ENCODE data around the gene COL4A2. TPM values are rescaled to one million over a fixed set of nuclear protein-coding genes. Genes with fewer than 3 reads are reported as not detected.

The COL4A2 gene
- total RNA-seq, 1 donor from 2014 or later: not detected

DNA sequence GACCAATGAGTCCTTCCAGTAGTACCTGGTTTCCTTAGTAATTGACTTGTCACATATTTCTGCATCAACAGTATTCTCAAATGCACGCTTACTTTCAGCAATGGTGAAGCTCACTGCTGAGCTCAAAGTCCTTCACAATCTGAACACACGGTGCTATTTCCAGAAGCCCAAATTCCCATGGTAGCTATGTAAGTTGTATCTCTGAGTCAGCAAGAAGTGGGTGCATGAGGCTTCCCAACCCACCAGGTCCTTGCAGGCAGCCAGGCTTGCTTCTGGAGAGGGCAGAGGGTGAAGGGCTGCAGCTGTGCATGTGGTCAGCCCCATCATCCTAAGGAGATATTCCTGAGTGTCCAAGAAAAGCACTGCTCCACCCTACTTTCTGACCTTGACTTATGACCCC lies 25.7 kb downstream of the COL4A2 start:
- Mint-ChIP-seq H3K4me1 (no peaks in the 10 kb centered on the region), H3K36me3 (ENCODE audit: low read depth) (no peaks in the 10 kb centered on the region), H3K9me3 (peaks cover 10% of the 10 kb centered on the region), H3K27me3 (peaks cover 12% of the 10 kb centered on the region), H3K27ac (no peak overlapping the region), H3K4me3 (no peak overlapping the region)
- ChIA-PET CTCF (no interaction called here), POLR2A (no interaction called here)
- ATAC-seq (ENCODE audit: low read depth): no peak
- TF ChIP-seq, protein P1, sequence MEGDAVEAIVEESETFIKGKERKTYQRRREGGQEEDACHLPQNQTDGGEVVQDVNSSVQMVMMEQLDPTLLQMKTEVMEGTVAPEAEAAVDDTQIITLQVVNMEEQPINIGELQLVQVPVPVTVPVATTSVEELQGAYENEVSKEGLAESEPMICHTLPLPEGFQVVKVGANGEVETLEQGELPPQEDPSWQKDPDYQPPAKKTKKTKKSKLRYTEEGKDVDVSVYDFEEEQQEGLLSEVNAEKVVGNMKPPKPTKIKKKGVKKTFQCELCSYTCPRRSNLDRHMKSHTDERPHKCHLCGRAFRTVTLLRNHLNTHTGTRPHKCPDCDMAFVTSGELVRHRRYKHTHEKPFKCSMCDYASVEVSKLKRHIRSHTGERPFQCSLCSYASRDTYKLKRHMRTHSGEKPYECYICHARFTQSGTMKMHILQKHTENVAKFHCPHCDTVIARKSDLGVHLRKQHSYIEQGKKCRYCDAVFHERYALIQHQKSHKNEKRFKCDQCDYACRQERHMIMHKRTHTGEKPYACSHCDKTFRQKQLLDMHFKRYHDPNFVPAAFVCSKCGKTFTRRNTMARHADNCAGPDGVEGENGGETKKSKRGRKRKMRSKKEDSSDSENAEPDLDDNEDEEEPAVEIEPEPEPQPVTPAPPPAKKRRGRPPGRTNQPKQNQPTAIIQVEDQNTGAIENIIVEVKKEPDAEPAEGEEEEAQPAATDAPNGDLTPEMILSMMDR (IDR thresholded peaks at IDR 0.05): no peak
- DNase-seq: no peak
- intact Hi-C loops (cut with micrococcal nuclease): no loop called here

- intact Hi-C loops (cut with micrococcal nuclease): no loop called here
- TF ChIP-seq, protein P1 (IDR thresholded peaks at IDR 0.05): no peak
- H3K36me3 Mint-ChIP-seq (ENCODE audit: low read depth): no peaks in the 10 kb centered on the region
- ChIA-PET POLR2A (no interaction called here), CTCF (no interaction called here)
- DNase-seq (no peak), ATAC-seq (ENCODE audit: low read depth) (no peak)
- peaks cover 10% of the 10 kb centered on the region for H3K9me3 Mint-ChIP-seq
- no peak overlapping the region for H3K4me3 Mint-ChIP-seq
- H3K27me3 Mint-ChIP-seq: peaks cover 14% of the 10 kb centered on the region
- no peaks in the 10 kb centered on the region for H3K4me1 Mint-ChIP-seq
- no peak overlapping the region for H3K27ac Mint-ChIP-seq
Observed at GRCh38 chr13:110333837-110334236, 26.8 kb downstream of the COL4A2 start.

DNA sequence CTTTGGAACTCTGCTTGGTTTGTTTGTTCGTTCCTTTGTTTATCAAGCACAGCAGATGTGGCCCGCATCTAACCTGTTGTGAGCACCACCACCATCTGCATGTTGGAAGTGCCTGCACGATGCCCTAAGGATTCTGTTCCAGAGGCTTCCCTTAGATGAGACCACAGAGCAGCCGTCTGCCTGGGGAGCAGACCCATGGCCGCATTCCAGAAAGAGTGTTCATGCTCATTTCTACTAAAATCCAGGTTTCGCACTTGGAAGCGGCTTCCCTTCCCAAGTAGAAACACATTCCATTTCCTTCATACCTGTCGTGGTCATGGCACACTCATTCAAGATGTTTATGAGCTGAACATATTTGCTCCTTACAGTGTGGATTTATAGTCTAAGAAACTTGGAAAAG lies 27.2 kb downstream of the COL4A2 start:
- TF ChIP-seq, protein P1 (IDR thresholded peaks at IDR 0.05): no peak
- intact Hi-C loops (cut with micrococcal nuclease): no loop called here
- Mint-ChIP-seq H3K4me3 (no peak overlapping the region), H3K27ac (no peak overlapping the region), H3K27me3 (peaks cover 18% of the 10 kb centered on the region), H3K36me3 (ENCODE audit: low read depth) (no peaks in the 10 kb centered on the region), H3K4me1 (no peaks in the 10 kb centered on the region), H3K9me3 (peaks cover 10% of the 10 kb centered on the region)
- CTCF ChIA-PET: no interaction called here
- DNase-seq (no peak), ATAC-seq (ENCODE audit: low read depth) (no peak)
- POLR2A ChIA-PET: no interaction called here

- TF ChIP-seq, protein P1 (IDR thresholded peaks at IDR 0.05): no peak
- no peak overlapping the region for H3K4me3 Mint-ChIP-seq
- intact Hi-C loops (cut with micrococcal nuclease): no loop called here
- H3K36me3 Mint-ChIP-seq (ENCODE audit: low read depth): no peaks in the 10 kb centered on the region
- peaks cover 22% of the 10 kb centered on the region for H3K27me3 Mint-ChIP-seq
- ChIA-PET POLR2A (no interaction called here), CTCF (no interaction called here)
- no peak for ATAC-seq (ENCODE audit: low read depth)
- peaks cover under 1% of the 10 kb centered on the region for H3K4me1 Mint-ChIP-seq
- no peak overlapping the region for H3K27ac Mint-ChIP-seq
- DNase-seq: no peak
- H3K9me3 Mint-ChIP-seq: peaks cover 10% of the 10 kb centered on the region
Observed at GRCh38 chr13:110334841-110335490, 27.9 kb downstream of the COL4A2 start.

GRCh38 chr13:110336108-110336507 lies 29.0 kb downstream of the COL4A2 start:
- H3K4me1 Mint-ChIP-seq: peaks cover 11% of the 10 kb centered on the region
- H3K27ac Mint-ChIP-seq: no peak overlapping the region
- no peak for ATAC-seq (ENCODE audit: low read depth)
- peaks cover 20% of the 10 kb centered on the region for H3K27me3 Mint-ChIP-seq
- TF ChIP-seq, protein P1 (IDR thresholded peaks at IDR 0.05): no peak
- no peak overlapping the region for H3K4me3 Mint-ChIP-seq
- DNase-seq: no peak
- H3K9me3 Mint-ChIP-seq: peaks cover 10% of the 10 kb centered on the region
- ChIA-PET POLR2A (no interaction called here), CTCF (no interaction called here)
- intact Hi-C loops (cut with micrococcal nuclease): no loop called here
- no peaks in the 10 kb centered on the region for H3K36me3 Mint-ChIP-seq (ENCODE audit: low read depth)
